ENCODE measurements around the gene RAB6B. TPM values are rescaled to one million over a fixed set of nuclear protein-coding genes. Genes with fewer than 3 reads are reported as not detected.

Gene RAB6B
- total RNA-seq, 1 donor: 0.36 TPM

GRCh38 chr3:133828576-133829309 lies 66.9 kb downstream of the RAB6B start:
- DNase-seq (ENCODE audit: low read depth): no peak
- H3K4me3 ChIP-seq (ENCODE audit: low read depth, low read length): no peak overlapping the region
- no peak for TF ChIP-seq CTCF (IDR thresholded peaks at IDR 0.05; ENCODE audit: insufficient read depth, low read length)

GRCh38 chr3:133827684-133828083 lies 68.0 kb downstream of the RAB6B start:
- TF ChIP-seq CTCF (IDR thresholded peaks at IDR 0.05; ENCODE audit: insufficient read depth, low read length): no peak
- DNase-seq (ENCODE audit: low read depth): no peak
- no peak overlapping the region for H3K4me3 ChIP-seq (ENCODE audit: low read depth, low read length)

- no peak for TF ChIP-seq CTCF (IDR thresholded peaks at IDR 0.05; ENCODE audit: insufficient read depth, low read length)
Measured at GRCh38 chr3:133827136-133827535, 68.5 kb downstream of the RAB6B start.

GRCh38 chr3:133825969-133826727 lies 69.5 kb downstream of the RAB6B start:
- DNase-seq (ENCODE audit: low read depth): no peak
- TF ChIP-seq CTCF (IDR thresholded peaks at IDR 0.05; ENCODE audit: insufficient read depth, low read length): no peak

More at GRCh38 chr3:133827136-133827535, 68.5 kb downstream of the RAB6B start:
- no peak overlapping the region for H3K4me3 ChIP-seq (ENCODE audit: low read depth, low read length)
- DNase-seq (ENCODE audit: low read depth): no peak

GRCh38 chr3:133824961-133825485 lies 70.7 kb downstream of the RAB6B start:
- DNase-seq (ENCODE audit: low read depth): no peak
- H3K4me3 ChIP-seq (ENCODE audit: low read depth, low read length): no peak overlapping the region
- no peak for TF ChIP-seq CTCF (IDR thresholded peaks at IDR 0.05; ENCODE audit: insufficient read depth, low read length)

More at GRCh38 chr3:133825969-133826727, 69.5 kb downstream of the RAB6B start:
- no peak overlapping the region for H3K4me3 ChIP-seq (ENCODE audit: low read depth, low read length)

- peak; percentile 76 for DNase-seq (ENCODE audit: low read depth)
- no peak overlapping the region for H3K4me3 ChIP-seq (ENCODE audit: low read depth, low read length)
- peak; percentile 47 for TF ChIP-seq CTCF (IDR thresholded peaks at IDR 0.05; ENCODE audit: insufficient read depth, low read length)
Measured at GRCh38 chr3:133821767-133822638, 73.7 kb downstream of the RAB6B start.
